Calu3 (cell line): Measurements from ENCODE around the gene ARMC9. TPM values are rescaled to one million over a fixed set of nuclear protein-coding genes. Genes with fewer than 3 reads are reported as not detected.

Experiments used
- BruUV-seq: library from RNA; stranded (reverse); fragments of 400-500 nt; replicated peaks from 2 replicates; lab custom pipeline; 2021; lab: Mats Ljungman, UMichigan
- CTCF ChIA-PET: fragments of 300-600 bp; sonication (Branson Sonifier 250); formaldehyde crosslinking; loops from one replicate; lab custom pipeline; 2022; ENCODE audit warnings: antibody characterized with exemption; lab: Charles Lee
- DNase-seq: peaks from one replicate; pipeline ENCODE4 v3.0.0; 2022
- H3K27ac Mint-ChIP-seq: one replicate; pipeline ENCODE4 v1.8.0; 2022; ENCODE audit warnings: mixed read lengths; ENCODE audit not compliant: unreplicated experiment
- H3K27me3 Mint-ChIP-seq: one replicate; pipeline ENCODE4 v1.8.0; 2022; ENCODE audit warnings: mixed read lengths; ENCODE audit not compliant: unreplicated experiment
- H3K36me3 Mint-ChIP-seq: one replicate; pipeline ENCODE4 v1.8.0; 2022; ENCODE audit warnings: mild to moderate bottlenecking, moderate library complexity, mixed read lengths; ENCODE audit not compliant: insufficient read depth, unreplicated experiment
- H3K4me1 Mint-ChIP-seq: one replicate; pipeline ENCODE4 v1.8.0; 2022; ENCODE audit warnings: mild to moderate bottlenecking, low read depth, mixed read lengths; ENCODE audit not compliant: unreplicated experiment
- H3K4me3 Mint-ChIP-seq: one replicate; pipeline ENCODE4 v1.8.0; 2022; ENCODE audit warnings: mild to moderate bottlenecking, low read depth, moderate library complexity, mixed read lengths; ENCODE audit not compliant: unreplicated experiment
- H3K9me3 Mint-ChIP-seq: one replicate; pipeline ENCODE4 v1.8.0; 2022; ENCODE audit warnings: low read depth, mixed read lengths; ENCODE audit not compliant: unreplicated experiment
- CTCF ChIP-seq: fragments of 200-600 bp; IDR thresholded peaks from one replicate; pipeline ENCODE4 v1.8.0; 2022; ENCODE audit warnings: antibody characterized with exemption; ENCODE audit not compliant: unreplicated experiment
- intact Hi-C: fragments of 100-400 bp; cut with micrococcal nuclease; formaldehyde crosslinking; loops from one replicate; pipeline ENCODE4 v1.10.0; 2022; ENCODE audit not compliant: unreplicated experiment
- total RNA-seq: library from RNA; stranded (reverse); gene quantifications from 2 replicates; pipeline ENCODE4 v1.2.3, GENCODE V29; 2022

The ARMC9 gene
- total RNA-seq, 1 experiment from 2014 or later: 13.6 TPM

GRCh38 chr2:231201475-231201814 lies 3.0 kb downstream of the ARMC9 start:
- no peak overlapping the region for H3K27ac Mint-ChIP-seq
- intact Hi-C loops: no loop called here

GRCh38 chr2:231203087-231203486 lies 4.7 kb downstream of the ARMC9 start:
- Mint-ChIP-seq H3K27ac (no peak overlapping the region), H3K4me1 (no peaks in the 10 kb centered on the region), H3K9me3 (peaks cover 2% of the 10 kb centered on the region), H3K36me3 (peaks cover 18% of the 10 kb centered on the region), H3K27me3 (no peaks in the 10 kb centered on the region), H3K4me3 (no peak overlapping the region)
- no peak for DNase-seq
- CTCF ChIA-PET: no interaction called here
- intact Hi-C loops: no loop called here
- BruUV-seq: no TSS peak
- TF ChIP-seq CTCF: no peak

More at GRCh38 chr2:231201475-231201814, 3.0 kb downstream of the ARMC9 start:
- Mint-ChIP-seq H3K4me3 (no peak overlapping the region), H3K36me3 (peaks cover 23% of the 10 kb centered on the region), H3K4me1 (no peaks in the 10 kb centered on the region), H3K9me3 (peaks cover 5% of the 10 kb centered on the region), H3K27me3 (no peaks in the 10 kb centered on the region)
- no TSS peak for BruUV-seq
- TF ChIP-seq CTCF: no peak
- CTCF ChIA-PET: no interaction called here
- DNase-seq: no peak

GRCh38 chr2:231204146-231204545 lies 5.7 kb downstream of the ARMC9 start:
- Mint-ChIP-seq H3K36me3 (peaks cover 7% of the 10 kb centered on the region), H3K4me1 (no peaks in the 10 kb centered on the region), H3K4me3 (no peak overlapping the region), H3K9me3 (peaks cover 2% of the 10 kb centered on the region), H3K27ac (no peak overlapping the region), H3K27me3 (no peaks in the 10 kb centered on the region)
- BruUV-seq: no TSS peak
- no peak for DNase-seq
- no peak for TF ChIP-seq CTCF
- CTCF ChIA-PET: interaction anchor here (0.6 kb wide), 1 partner anchor 104 kb away, joined by 3 read pairs; no protein-coding TSS in a partner anchor
- intact Hi-C loops: no loop called here

GRCh38 chr2:231204581-231204980 lies 6.2 kb downstream of the ARMC9 start:
- no peak overlapping the region for H3K27ac Mint-ChIP-seq
- no TSS peak for BruUV-seq
- peaks cover 2% of the 10 kb centered on the region for H3K9me3 Mint-ChIP-seq
- DNase-seq: no peak
- no peak overlapping the region for H3K4me3 Mint-ChIP-seq
- H3K27me3 Mint-ChIP-seq: no peaks in the 10 kb centered on the region
- no peaks in the 10 kb centered on the region for H3K4me1 Mint-ChIP-seq
- H3K36me3 Mint-ChIP-seq: peaks cover 4% of the 10 kb centered on the region
- TF ChIP-seq CTCF: no peak
- intact Hi-C loops: no loop called here
- CTCF ChIA-PET: interaction anchor here (0.6 kb wide), 1 partner anchor 105 kb away, joined by 3 read pairs; no protein-coding TSS in a partner anchor
